Measurements from ENCODE around the gene OXER1. TPM values are rescaled to one million over a fixed set of nuclear protein-coding genes. Genes with fewer than 3 reads are reported as not detected.

Gene OXER1
- total and polyA plus RNA-seq, 9 of the 15 experiments (the other 6 are each of a cell fraction or from before 2014, with no cell fraction given), result not detected

DNA sequence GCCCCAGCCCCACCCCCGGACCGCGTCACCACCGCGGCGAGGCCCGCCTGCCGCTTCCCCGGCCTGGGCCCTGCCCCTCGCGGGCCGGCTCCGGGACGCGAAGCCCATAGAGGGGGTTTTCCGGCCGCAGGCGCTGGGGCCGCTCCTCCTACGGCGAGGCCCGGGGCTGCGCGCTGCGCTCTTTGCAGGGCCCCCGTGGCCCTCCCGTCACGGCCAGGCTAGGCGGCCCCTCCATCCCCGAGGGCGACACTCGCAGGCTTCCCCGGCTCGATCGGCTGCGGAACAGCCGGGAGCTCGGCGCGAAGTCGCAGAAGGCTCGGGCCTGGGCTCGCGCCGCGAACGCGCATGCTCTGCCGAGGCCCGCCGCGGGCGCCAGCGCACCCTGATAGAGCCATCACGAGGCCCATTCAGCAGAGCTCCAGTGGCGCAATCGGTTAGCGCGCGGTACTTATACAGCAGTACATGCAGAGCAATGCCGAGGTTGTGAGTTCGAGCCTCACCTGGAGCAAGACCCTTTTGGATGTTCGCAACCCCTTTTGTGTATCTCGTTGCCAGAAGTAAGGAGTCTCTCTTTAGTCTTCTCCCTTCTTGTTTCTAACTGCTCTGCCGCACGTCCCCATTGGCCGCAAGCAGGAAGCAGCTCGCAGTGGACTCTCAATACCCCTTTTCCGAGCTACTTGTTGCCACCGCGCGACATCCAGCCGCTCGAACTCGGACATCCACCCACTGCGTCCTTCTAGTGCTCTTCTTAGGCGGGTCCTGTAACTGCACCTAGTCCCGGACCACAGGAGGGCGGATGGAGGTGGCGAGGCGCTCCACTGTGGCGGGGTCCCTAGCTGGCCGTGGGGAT, 46.4 kb upstream of the OXER1 start (continued):
- TF ChIP-seq FOXA1 (IDR thresholded peaks at IDR 0.05; ENCODE audit: borderline replicate concordance) (no peak), ZKSCAN1 (IDR thresholded peaks at IDR 0.05; ENCODE audit: low read depth, low read length) (peak; percentile 69), ZNF121 (CRISPR knock-in tag; conservative IDR thresholded peaks at IDR 0.05) (no peak), ZFP36 (IDR thresholded peaks at IDR 0.05; ENCODE audit: low read depth, low read length, partially characterized antibody) (peak; percentile 56), RCOR1 (IDR thresholded peaks at IDR 0.05; ENCODE audit: borderline replicate concordance in 1 of 2, low read depth in 2 of 2, low read length in 2 of 2) (peak in 1 of 2 experiments; percentile 53; a peak in 1 of 4 replicates), MTA2 (IDR thresholded peaks at IDR 0.05; ENCODE audit: low read depth) (no peak), ELF2 (CRISPR knock-in tag; IDR thresholded peaks at IDR 0.05) (no peak), NR1H2 (CRISPR knock-in tag; IDR thresholded peaks at IDR 0.05) (0 out of 2 replicates have a peak, but pooled peaks have one; percentile 47), ZNF77 (CRISPR knock-in tag; IDR thresholded peaks at IDR 0.05) (no peak), CCNT2 (IDR thresholded peaks at IDR 0.05; ENCODE audit: borderline replicate concordance, extremely low read depth, insufficient read length, low read depth, low read length) (peak; percentile 56), ETV5 (CRISPR knock-in tag; IDR thresholded peaks at IDR 0.05; ENCODE audit: low read depth) (peak; percentile 43; the same call in 1 of the 2 replicates), KAT7 (CRISPR knock-in tag; IDR thresholded peaks at IDR 0.05; ENCODE audit: borderline replicate concordance) (peak; percentile 93), HNRNPLL (IDR thresholded peaks at IDR 0.05; ENCODE audit: low read depth, low read length, poor library complexity, severe bottlenecking) (peak; percentile 62), NR3C1 (CRISPR knock-in tag; IDR thresholded peaks at IDR 0.05) (peak; percentile 87; the same call in 1 of the 2 replicates)
- TF ChIP-seq, protein P1, sequence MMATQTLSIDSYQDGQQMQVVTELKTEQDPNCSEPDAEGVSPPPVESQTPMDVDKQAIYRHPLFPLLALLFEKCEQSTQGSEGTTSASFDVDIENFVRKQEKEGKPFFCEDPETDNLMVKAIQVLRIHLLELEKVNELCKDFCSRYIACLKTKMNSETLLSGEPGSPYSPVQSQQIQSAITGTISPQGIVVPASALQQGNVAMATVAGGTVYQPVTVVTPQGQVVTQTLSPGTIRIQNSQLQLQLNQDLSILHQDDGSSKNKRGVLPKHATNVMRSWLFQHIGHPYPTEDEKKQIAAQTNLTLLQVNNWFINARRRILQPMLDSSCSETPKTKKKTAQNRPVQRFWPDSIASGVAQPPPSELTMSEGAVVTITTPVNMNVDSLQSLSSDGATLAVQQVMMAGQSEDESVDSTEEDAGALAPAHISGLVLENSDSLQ (IDR thresholded peaks at IDR 0.05), result no peak
- TF ChIP-seq, protein P2, sequence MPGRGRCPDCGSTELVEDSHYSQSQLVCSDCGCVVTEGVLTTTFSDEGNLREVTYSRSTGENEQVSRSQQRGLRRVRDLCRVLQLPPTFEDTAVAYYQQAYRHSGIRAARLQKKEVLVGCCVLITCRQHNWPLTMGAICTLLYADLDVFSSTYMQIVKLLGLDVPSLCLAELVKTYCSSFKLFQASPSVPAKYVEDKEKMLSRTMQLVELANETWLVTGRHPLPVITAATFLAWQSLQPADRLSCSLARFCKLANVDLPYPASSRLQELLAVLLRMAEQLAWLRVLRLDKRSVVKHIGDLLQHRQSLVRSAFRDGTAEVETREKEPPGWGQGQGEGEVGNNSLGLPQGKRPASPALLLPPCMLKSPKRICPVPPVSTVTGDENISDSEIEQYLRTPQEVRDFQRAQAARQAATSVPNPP (IDR thresholded peaks at IDR 0.05; ENCODE audit: borderline replicate concordance, insufficient read depth, insufficient read length), result no peak
- TF ChIP-seq, protein P3, sequence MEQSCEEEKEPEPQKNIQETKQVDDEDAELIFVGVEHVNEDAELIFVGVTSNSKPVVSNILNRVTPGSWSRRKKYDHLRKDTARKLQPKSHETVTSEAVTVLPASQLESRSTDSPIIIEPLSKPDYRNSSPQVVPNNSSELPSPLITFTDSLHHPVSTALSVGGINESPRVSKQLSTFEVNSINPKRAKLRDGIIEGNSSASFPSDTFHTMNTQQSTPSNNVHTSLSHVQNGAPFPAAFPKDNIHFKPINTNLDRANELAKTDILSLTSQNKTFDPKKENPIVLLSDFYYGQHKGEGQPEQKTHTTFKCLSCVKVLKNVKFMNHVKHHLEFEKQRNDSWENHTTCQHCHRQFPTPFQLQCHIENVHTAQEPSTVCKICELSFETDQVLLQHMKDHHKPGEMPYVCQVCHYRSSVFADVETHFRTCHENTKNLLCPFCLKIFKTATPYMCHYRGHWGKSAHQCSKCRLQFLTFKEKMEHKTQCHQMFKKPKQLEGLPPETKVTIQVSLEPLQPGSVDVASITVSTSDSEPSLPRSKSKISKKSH (CRISPR knock-in tag; IDR thresholded peaks at IDR 0.05), result no peak
- TF ChIP-seq, protein P4, sequence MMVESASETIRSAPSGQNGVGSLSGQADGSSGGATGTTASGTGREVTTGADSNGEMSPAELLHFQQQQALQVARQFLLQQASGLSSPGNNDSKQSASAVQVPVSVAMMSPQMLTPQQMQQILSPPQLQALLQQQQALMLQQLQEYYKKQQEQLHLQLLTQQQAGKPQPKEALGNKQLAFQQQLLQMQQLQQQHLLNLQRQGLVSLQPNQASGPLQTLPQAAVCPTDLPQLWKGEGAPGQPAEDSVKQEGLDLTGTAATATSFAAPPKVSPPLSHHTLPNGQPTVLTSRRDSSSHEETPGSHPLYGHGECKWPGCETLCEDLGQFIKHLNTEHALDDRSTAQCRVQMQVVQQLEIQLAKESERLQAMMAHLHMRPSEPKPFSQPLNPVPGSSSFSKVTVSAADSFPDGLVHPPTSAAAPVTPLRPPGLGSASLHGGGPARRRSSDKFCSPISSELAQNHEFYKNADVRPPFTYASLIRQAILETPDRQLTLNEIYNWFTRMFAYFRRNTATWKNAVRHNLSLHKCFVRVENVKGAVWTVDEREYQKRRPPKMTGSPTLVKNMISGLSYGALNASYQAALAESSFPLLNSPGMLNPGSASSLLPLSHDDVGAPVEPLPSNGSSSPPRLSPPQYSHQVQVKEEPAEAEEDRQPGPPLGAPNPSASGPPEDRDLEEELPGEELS (CRISPR knock-in tag; IDR thresholded peaks at IDR 0.05; ENCODE audit: borderline replicate concordance), result peak; percentile 83; the same call in 1 of the 2 replicates
